Loucy (cell line): Measurements from ENCODE around the gene MTA1.

Experiments used
- H2AFZ ChIP-seq: fragments of 200-600 bp; sonication (generic); 2 replicates; pipeline ENCODE4 v1.6.0; 2016; ENCODE audit warnings: antibody characterized with exemption, mild to moderate bottlenecking, low read length, moderate library complexity
- H3F3A ChIP-seq: fragments of 200-600 bp; 2 replicates; pipeline ENCODE4 v1.6.0; 2016; ENCODE audit warnings: antibody characterized with exemption, low read depth, mild to moderate bottlenecking
- H3K27me3 ChIP-seq: fragments of 200-600 bp; sonication (generic); 2 replicates; pipeline ENCODE4 v1.6.1; 2014; ENCODE audit warnings: low read length, mild to moderate bottlenecking; ENCODE audit not compliant: insufficient read depth, poor library complexity, severe bottlenecking
- H3K36me3 ChIP-seq: fragments of 200-600 bp; sonication (generic); 2 replicates; pipeline ENCODE4 v1.6.1; 2016; ENCODE audit warnings: low read length; ENCODE audit not compliant: insufficient read depth
- H3K4me1 ChIP-seq: fragments of 200-600 bp; sonication (generic); 2 replicates; pipeline ENCODE4 v1.5.1; 2014; ENCODE audit warnings: low read length, mild to moderate bottlenecking; ENCODE audit not compliant: insufficient read depth, poor library complexity, severe bottlenecking
- H3K4me2 ChIP-seq: fragments of 200-600 bp; sonication (generic); 2 replicates; pipeline ENCODE4 v1.6.0; 2014; ENCODE audit warnings: antibody characterized with exemption, low read length, low read depth, mild to moderate bottlenecking; ENCODE audit not compliant: poor library complexity, severe bottlenecking
- H3K4me3 ChIP-seq: fragments of 200-600 bp; sonication (generic); 2 replicates; pipeline ENCODE4 v1.5.1; 2014; ENCODE audit warnings: low read length, mild to moderate bottlenecking, mixed read lengths; ENCODE audit not compliant: poor library complexity, severe bottlenecking
- H3K79me2 ChIP-seq: fragments of 200-600 bp; sonication (generic); 2 replicates; pipeline ENCODE4 v1.6.1; 2014; ENCODE audit warnings: low read length; ENCODE audit not compliant: insufficient read depth
- H3K9ac ChIP-seq: fragments of 200-600 bp; sonication (generic); 2 replicates; pipeline ENCODE4 v1.6.0; 2014; ENCODE audit warnings: mild to moderate bottlenecking, low read depth, low read length, moderate library complexity; ENCODE audit not compliant: poor library complexity, severe bottlenecking
- H3K9me2 ChIP-seq: fragments of 200-600 bp; sonication (generic); replicated peaks from 2 replicates; pipeline ENCODE4 v1.6.1; 2016; ENCODE audit warnings: low read depth, low read length, mixed read lengths
- H3K9me3 ChIP-seq: fragments of 200-600 bp; sonication (generic); 2 replicates; pipeline ENCODE4 v1.6.1; 2014; ENCODE audit warnings: mild to moderate bottlenecking, antibody characterized with exemption, low read length, low read depth; ENCODE audit not compliant: insufficient read depth
- H4K20me1 ChIP-seq: fragments of 200-600 bp; sonication (generic); 2 replicates; pipeline ENCODE4 v1.6.0; 2014; ENCODE audit warnings: antibody characterized with exemption, low read length, mild to moderate bottlenecking; ENCODE audit not compliant: insufficient read depth, poor library complexity, severe bottlenecking
- EZH2phosphoT487 ChIP-seq: fragments of 200-600 bp; IDR thresholded peaks from 2 replicates; pipeline ENCODE4 v1.6.1; 2018; ENCODE audit warnings: antibody characterized with exemption, mild to moderate bottlenecking, moderate library complexity, borderline replicate concordance
- TF ChIP-seq, protein P1 (sequence below): fragments of 200-600 bp; sonication (generic); conservative IDR thresholded peaks from 2 replicates; pipeline ENCODE4 v1.5.1; 2014; ENCODE audit warnings: mild to moderate bottlenecking, antibody characterized with exemption, low read length

Gene MTA1

DNA sequence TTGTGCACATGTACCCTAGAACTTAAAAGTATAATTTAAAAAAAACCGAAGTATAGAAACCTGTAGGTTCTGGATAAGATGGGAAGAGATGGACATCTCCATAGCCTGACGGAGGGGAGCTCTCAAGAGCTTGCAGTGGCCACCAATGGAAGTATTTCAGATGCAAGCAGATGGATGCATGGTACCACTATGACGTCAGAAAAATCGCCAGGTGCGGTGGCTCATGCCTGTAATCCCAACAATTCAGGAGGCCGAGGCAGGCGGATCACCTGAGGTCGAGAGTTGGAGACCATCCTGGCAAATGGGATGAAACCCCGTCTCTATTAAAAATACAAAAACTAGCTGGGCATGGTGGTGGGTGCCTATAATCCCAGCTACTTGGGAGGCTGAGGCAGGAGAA is 17.9 kb upstream of the MTA1 start:
- Histone ChIP-seq H3K9me3 (no peaks in the 10 kb centered on the region), H3K4me1 (peaks cover 22% of the 10 kb centered on the region), H3K4me3 (no peak overlapping the region), H3K4me2 (no peak overlapping the region), H3K9me2 (no peaks in the 10 kb centered on the region), H2AFZ (no peak overlapping the region), H3K79me2 (peaks cover 25% of the 10 kb centered on the region), H4K20me1 (peaks cover 11% of the 10 kb centered on the region), H3K36me3 (0 out of 2 replicates have a peak, but pooled peaks cover 4% of the 10 kb centered on the region), H3F3A (no peaks in the 10 kb centered on the region), H3K9ac (no peak overlapping the region), H3K27me3 (no peaks in the 10 kb centered on the region)
- TF ChIP-seq EZH2phosphoT487, result no peak
- TF ChIP-seq, protein P1, sequence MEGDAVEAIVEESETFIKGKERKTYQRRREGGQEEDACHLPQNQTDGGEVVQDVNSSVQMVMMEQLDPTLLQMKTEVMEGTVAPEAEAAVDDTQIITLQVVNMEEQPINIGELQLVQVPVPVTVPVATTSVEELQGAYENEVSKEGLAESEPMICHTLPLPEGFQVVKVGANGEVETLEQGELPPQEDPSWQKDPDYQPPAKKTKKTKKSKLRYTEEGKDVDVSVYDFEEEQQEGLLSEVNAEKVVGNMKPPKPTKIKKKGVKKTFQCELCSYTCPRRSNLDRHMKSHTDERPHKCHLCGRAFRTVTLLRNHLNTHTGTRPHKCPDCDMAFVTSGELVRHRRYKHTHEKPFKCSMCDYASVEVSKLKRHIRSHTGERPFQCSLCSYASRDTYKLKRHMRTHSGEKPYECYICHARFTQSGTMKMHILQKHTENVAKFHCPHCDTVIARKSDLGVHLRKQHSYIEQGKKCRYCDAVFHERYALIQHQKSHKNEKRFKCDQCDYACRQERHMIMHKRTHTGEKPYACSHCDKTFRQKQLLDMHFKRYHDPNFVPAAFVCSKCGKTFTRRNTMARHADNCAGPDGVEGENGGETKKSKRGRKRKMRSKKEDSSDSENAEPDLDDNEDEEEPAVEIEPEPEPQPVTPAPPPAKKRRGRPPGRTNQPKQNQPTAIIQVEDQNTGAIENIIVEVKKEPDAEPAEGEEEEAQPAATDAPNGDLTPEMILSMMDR, result no peak

DNA sequence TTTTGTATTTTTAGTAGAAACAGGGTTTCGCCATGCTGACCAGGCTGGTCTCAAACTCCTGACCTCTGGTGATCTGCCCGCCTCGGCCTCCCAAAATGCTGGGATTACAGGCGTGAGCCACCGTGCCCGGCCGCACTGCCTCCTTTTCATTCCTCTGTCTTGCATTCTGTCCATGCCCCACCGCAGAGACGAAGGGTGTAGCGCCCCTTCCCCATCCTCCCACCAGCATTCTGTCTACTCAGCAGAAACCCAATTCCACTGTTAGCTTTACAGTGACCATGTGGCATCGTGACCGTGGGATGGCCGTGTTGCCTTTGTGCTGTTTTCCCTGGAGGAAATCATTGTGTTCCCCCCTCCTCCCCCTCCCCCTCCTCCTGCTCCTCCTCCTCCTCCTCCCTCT is 11.0 kb upstream of the MTA1 start:
- H2AFZ ChIP-seq, result no peak overlapping the region

DNA sequence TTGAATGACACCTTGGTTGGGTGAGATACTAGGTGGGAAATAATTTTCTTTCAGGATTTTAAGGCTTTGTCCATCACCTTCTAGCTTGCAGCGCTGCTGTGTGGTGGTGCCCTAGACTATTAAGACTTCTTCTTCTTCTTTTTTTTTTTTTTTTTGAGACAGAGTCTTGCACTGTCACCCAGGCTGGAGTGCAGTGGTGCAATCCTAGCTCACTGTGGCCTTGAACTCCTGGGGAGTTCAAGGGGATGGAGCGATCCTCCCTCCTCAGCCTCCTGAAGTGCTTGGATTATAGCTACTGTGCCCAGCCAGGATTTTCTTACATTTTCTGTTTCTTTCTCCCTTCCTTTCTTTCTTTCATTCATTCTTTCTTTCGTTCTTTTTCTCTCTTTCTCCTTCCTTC is 10.3 kb upstream of the MTA1 start:
- no peak overlapping the region for H3K4me3 ChIP-seq
- H3K9ac ChIP-seq, result no peak overlapping the region
- no peaks in the 10 kb centered on the region for H3K27me3 ChIP-seq
- H3K4me1 ChIP-seq, result no peaks in the 10 kb centered on the region
- no peak overlapping the region for H2AFZ ChIP-seq
- no peaks in the 10 kb centered on the region for H3K36me3 ChIP-seq
- no peaks in the 10 kb centered on the region for H4K20me1 ChIP-seq
- no peaks in the 10 kb centered on the region for H3K9me2 ChIP-seq
- no peaks in the 10 kb centered on the region for H3F3A ChIP-seq
- no peaks in the 10 kb centered on the region for H3K79me2 ChIP-seq
- H3K4me2 ChIP-seq, result no peak overlapping the region
- no peaks in the 10 kb centered on the region for H3K9me3 ChIP-seq
- TF ChIP-seq EZH2phosphoT487, result no peak

More for the DNA sequence above, 11.0 kb upstream of the MTA1 start:
- no peaks in the 10 kb centered on the region for H3K9me2 ChIP-seq
- H4K20me1 ChIP-seq, result no peaks in the 10 kb centered on the region
- no peaks in the 10 kb centered on the region for H3K9me3 ChIP-seq
- no peaks in the 10 kb centered on the region for H3F3A ChIP-seq
- TF ChIP-seq, protein P1, result no peak
- H3K79me2 ChIP-seq, result no peaks in the 10 kb centered on the region
- H3K4me1 ChIP-seq, result no peaks in the 10 kb centered on the region
- no peak overlapping the region for H3K4me3 ChIP-seq
- H3K4me2 ChIP-seq, result no peak overlapping the region
- no peak overlapping the region for H3K9ac ChIP-seq
- H3K27me3 ChIP-seq, result no peaks in the 10 kb centered on the region
- H3K36me3 ChIP-seq, result no peaks in the 10 kb centered on the region

DNA sequence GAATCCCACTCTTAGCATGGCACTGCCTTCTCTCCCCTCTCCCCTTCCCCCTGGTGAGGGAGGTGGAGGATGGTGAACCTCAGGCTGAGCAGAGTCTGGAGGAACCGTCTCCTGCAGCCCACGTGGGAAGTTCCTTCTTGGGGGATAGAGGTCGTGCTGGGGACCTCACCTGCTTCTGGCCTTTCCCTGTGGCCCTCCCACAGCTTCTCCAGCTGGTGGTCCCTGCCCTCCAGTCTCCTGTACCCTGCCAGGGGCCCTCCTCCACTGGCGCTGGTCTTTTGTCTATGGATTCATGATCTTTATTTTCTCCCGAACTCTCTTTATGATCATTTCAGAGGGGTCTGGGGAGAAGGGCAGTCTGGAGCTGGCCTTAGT is 9.0 kb upstream of the MTA1 start:
- H3F3A ChIP-seq, result no peaks in the 10 kb centered on the region
- no peaks in the 10 kb centered on the region for H4K20me1 ChIP-seq
- H3K9me3 ChIP-seq, result no peaks in the 10 kb centered on the region
- peaks cover 4% of the 10 kb centered on the region for H3K4me1 ChIP-seq
- no peak overlapping the region for H2AFZ ChIP-seq
- H3K9me2 ChIP-seq, result no peaks in the 10 kb centered on the region
- no peaks in the 10 kb centered on the region for H3K36me3 ChIP-seq
- no peak overlapping the region for H3K9ac ChIP-seq
- no peaks in the 10 kb centered on the region for H3K27me3 ChIP-seq
- H3K4me2 ChIP-seq, result no peak overlapping the region
- no peak overlapping the region for H3K4me3 ChIP-seq
- H3K79me2 ChIP-seq, result no peaks in the 10 kb centered on the region
- TF ChIP-seq, protein P1, result no peak
- no peak for TF ChIP-seq EZH2phosphoT487
